IMR-90 (cell line): ENCODE data around the gene CDC34. TPM values are rescaled to one million over a fixed set of nuclear protein-coding genes. Genes with fewer than 3 reads are reported as not detected.
A peak's percentile ranks its signal among the peaks of the same experiment; 100 is the strongest.

Experiments used
- ATAC-seq: fragments of 200-7000 bp; cut with Tn5 transposase; 2 replicates; pipeline ENCODE4 v1.9.1; 2020; ENCODE audit warnings: low read depth, mild to moderate bottlenecking, moderate library complexity
- BruUV-seq: library from RNA; stranded (reverse); fragments of 400-500 nt; replicated peaks from 2 replicates; lab custom pipeline; 2021; lab: Mats Ljungman, UMichigan
- CTCF ChIA-PET: fragments of 300-600 bp; formaldehyde crosslinking; extraction: SDS; loops from one replicate; lab custom pipeline; 2021; ENCODE audit warnings: antibody characterized with exemption; lab: Yijun Ruan, JAX
- POLR2A ChIA-PET: fragments of 300-600 bp; sonication (Branson Sonifier 250); formaldehyde crosslinking; loops from one replicate; lab custom pipeline; 2022; ENCODE audit warnings: antibody characterized with exemption; ENCODE audit not compliant: unreplicated experiment; lab: Charles Lee
- DNase-seq: peaks from one replicate; pipeline ENCODE4 v3.0.0; 2013
- H2AFZ ChIP-seq: replicated peaks from 2 replicates; pipeline ENCODE3; 2013; ENCODE audit warnings: low read length, mild to moderate bottlenecking; ENCODE audit not compliant: poor library complexity
- H2AK5ac ChIP-seq: 2 replicates; pipeline ENCODE4 v1.6.1; 2013; ENCODE audit warnings: low read depth, low read length, inconsistent platforms
- H2AK9ac ChIP-seq: replicated peaks from 2 replicates; pipeline ENCODE3; 2013; ENCODE audit warnings: mild to moderate bottlenecking, low read depth, low read length, moderate library complexity; ENCODE audit not compliant: poor library complexity
- H2BK120ac ChIP-seq: 2 replicates; pipeline ENCODE4 v1.6.1; 2013; ENCODE audit warnings: low read depth, low read length, inconsistent platforms
- H2BK15ac ChIP-seq: 3 replicates; pipeline ENCODE4 v1.6.1; 2013; ENCODE audit warnings: low read depth, low read length, inconsistent platforms
- H2BK20ac ChIP-seq: 2 replicates; pipeline ENCODE4 v1.6.1; 2013; ENCODE audit warnings: low read depth, mild to moderate bottlenecking, inconsistent platforms, low read length, moderate library complexity
- H2BK5ac ChIP-seq: 2 replicates; pipeline ENCODE4 v1.6.1; 2013; ENCODE audit warnings: mild to moderate bottlenecking, low read depth, low read length, inconsistent platforms; ENCODE audit not compliant: poor library complexity, severe bottlenecking
- H3K14ac ChIP-seq: replicated peaks from 2 replicates; pipeline ENCODE4 v1.6.1; 2013; ENCODE audit warnings: low read depth, low read length, inconsistent platforms
- H3K18ac ChIP-seq: 2 replicates; pipeline ENCODE4 v1.6.1; 2013; ENCODE audit warnings: low read depth, low read length, control low read depth
- H3K23ac ChIP-seq: 2 replicates; pipeline ENCODE4 v1.6.1; 2013; ENCODE audit warnings: low read depth, low read length, inconsistent platforms
- H3K27ac ChIP-seq: 2 replicates; pipeline ENCODE4 v1.5.1; 2013; ENCODE audit warnings: mild to moderate bottlenecking, control low read depth, low read length; ENCODE audit not compliant: insufficient read depth
- H3K27me3 ChIP-seq: 2 replicates; pipeline ENCODE4 v1.6.1; 2013; ENCODE audit warnings: low read length; ENCODE audit not compliant: control insufficient read depth, insufficient read depth
- H3K36me3 ChIP-seq: 2 replicates; pipeline ENCODE4 v1.6.1; 2013; ENCODE audit warnings: low read length, mixed read lengths; ENCODE audit not compliant: control insufficient read depth, insufficient read depth
- H3K4ac ChIP-seq: 2 replicates; pipeline ENCODE4 v1.6.1; 2013; ENCODE audit warnings: low read depth, low read length, inconsistent platforms
- H3K4me1 ChIP-seq: 2 replicates; pipeline ENCODE4 v1.6.1; 2013; ENCODE audit warnings: low read length, mixed read lengths; ENCODE audit not compliant: control insufficient read depth, insufficient read depth
- H3K4me2 ChIP-seq: 2 replicates; pipeline ENCODE4 v1.6.1; 2013; ENCODE audit warnings: low read depth, mild to moderate bottlenecking, control low read depth, low read length, moderate library complexity
- H3K4me3 ChIP-seq: 2 replicates; pipeline ENCODE4 v1.5.1; 2013; ENCODE audit warnings: low read depth, mild to moderate bottlenecking, control low read depth, low read length, moderate library complexity; ENCODE audit not compliant: insufficient read depth
- H3K56ac ChIP-seq: 2 replicates; pipeline ENCODE4 v1.6.1; 2013; ENCODE audit warnings: low read length, inconsistent platforms; ENCODE audit not compliant: insufficient read depth; ENCODE audit errors: extremely low read depth
- H3K79me1 ChIP-seq, 2 experiments: 2 replicates each; pipeline ENCODE4 v1.6.1; 2013; ENCODE audit warnings: low read length in 2 of 2, inconsistent platforms in 1 of 2, low read depth in 1 of 2
- H3K9ac ChIP-seq: 2 replicates; pipeline ENCODE4 v1.6.1; 2013; ENCODE audit warnings: low read depth, low read length, control low read depth
- H3K9me1 ChIP-seq: 2 replicates; pipeline ENCODE4 v1.6.1; 2013; ENCODE audit warnings: low read length, inconsistent platforms; ENCODE audit not compliant: insufficient read depth
- H3K9me3 ChIP-seq: 2 replicates; pipeline ENCODE4 v1.6.1; 2013; ENCODE audit warnings: low read length; ENCODE audit not compliant: control insufficient read depth, insufficient read depth
- H4K20me1 ChIP-seq: 2 replicates; pipeline ENCODE4 v1.6.1; 2013; ENCODE audit warnings: low read length, inconsistent platforms; ENCODE audit not compliant: insufficient read depth
- H4K5ac ChIP-seq: 2 replicates; pipeline ENCODE4 v1.6.1; 2013; ENCODE audit warnings: mild to moderate bottlenecking, low read depth, low read length, control low read depth
- H4K8ac ChIP-seq, 2 experiments: 2 replicates each; pipeline ENCODE4 v1.6.1; 2013; ENCODE audit warnings: low read depth in 2 of 2, low read length in 2 of 2, control low read depth in 1 of 2, inconsistent platforms in 1 of 2
- H4K91ac ChIP-seq: 2 replicates; pipeline ENCODE4 v1.6.1; 2013; ENCODE audit warnings: low read depth, low read length, inconsistent platforms; ENCODE audit not compliant: insufficient read depth
- BHLHE40 ChIP-seq: fragments of 150-350 bp; IDR thresholded peaks from 2 replicates; pipeline ENCODE4 v1.6.1; 2016; ENCODE audit warnings: mild to moderate bottlenecking, low read depth, low read length
- CHD1 ChIP-seq: IDR thresholded peaks from 2 replicates; pipeline ENCODE4 v1.6.1; 2012; ENCODE audit warnings: low read depth, low read length, improper control_type of control experiment
- FOS ChIP-seq: fragments of 150-350 bp; IDR thresholded peaks from 2 replicates; pipeline ENCODE4 v1.6.1; 2016; ENCODE audit warnings: low read depth, low read length
- MAFK ChIP-seq: IDR thresholded peaks from 2 replicates; pipeline ENCODE4 v1.6.1; 2012; ENCODE audit warnings: low read depth, low read length, improper control_type of control experiment
- MAZ ChIP-seq: IDR thresholded peaks from 2 replicates; pipeline ENCODE4 v1.6.1; 2012; ENCODE audit warnings: low read depth, mild to moderate bottlenecking, low read length, improper control_type of control experiment, moderate library complexity, borderline replicate concordance
- MXI1 ChIP-seq: IDR thresholded peaks from 2 replicates; pipeline ENCODE4 v1.6.1; 2012; ENCODE audit warnings: low read depth, mild to moderate bottlenecking, low read length, moderate library complexity, borderline replicate concordance
- NFE2L2 ChIP-seq: fragments of 150-350 bp; IDR thresholded peaks from 2 replicates; pipeline ENCODE4 v1.6.1; 2016; ENCODE audit warnings: low read depth, mild to moderate bottlenecking, low read length
- POLR2A ChIP-seq: IDR thresholded peaks from 2 replicates; pipeline ENCODE4 v1.6.1; 2012; ENCODE audit warnings: mild to moderate bottlenecking, low read depth, low read length
- RAD21 ChIP-seq: IDR thresholded peaks from 2 replicates; pipeline ENCODE4 v1.6.1; 2012; ENCODE audit warnings: low read length, improper control_type of control experiment
- RFX5 ChIP-seq: IDR thresholded peaks from 2 replicates; pipeline ENCODE4 v1.8.0; 2012; ENCODE audit warnings: low read depth, mild to moderate bottlenecking, low read length, moderate library complexity
- SMC3 ChIP-seq: fragments of 150-350 bp; IDR thresholded peaks from 2 replicates; pipeline ENCODE4 v1.6.1; 2016; ENCODE audit warnings: low read depth, mild to moderate bottlenecking, antibody characterized with exemption, low read length, moderate library complexity
- WGBS, 2 experiments: methylation state at CpG; one replicate each; pipeline versions ENCODE4 v1.1.5 to v1.1.7; 2013; ENCODE audit warnings: missing lambda C conversion rate in 2 of 2; ENCODE audit not compliant: insufficient read length in 1 of 2; ENCODE audit errors: extremely low coverage in 2 of 2; 5-methylcytosine and 5-hydroxymethylcytosine counted together
- dilution Hi-C: fragments of 300-500 bp; cut with HindIII; formaldehyde crosslinking; loops from one replicate; pipeline ENCODE4 v1.14.3; 2018; ENCODE audit warnings: low sequenced_read_pairs; ENCODE audit not compliant: unreplicated experiment
- in situ Hi-C: fragments of 300-500 bp; cut with MboI; formaldehyde crosslinking; loops from 3 replicates; pipeline ENCODE4 v1.14.3; 2019; ENCODE audit warnings: low sequenced_read_pairs, inconsistent platforms, mixed read lengths
- intact Hi-C: fragments of 100-400 bp; cut with micrococcal nuclease; formaldehyde crosslinking; loops from 2 replicates; pipeline ENCODE4 v1.10.0; 2022
- polyA plus RNA-seq, 3 experiments: library from polyadenylated mRNA; depleted of rRNA; stranded (reverse); fragments of >200 nt; gene quantifications; 2 replicates each; pipeline ENCODE4 v1.2.3, GENCODE V29; 2012; ENCODE audit warnings: low replicate concordance in 1 of 3
- total RNA-seq: library from RNA; depleted of rRNA; stranded (reverse); fragments of >200 nt; gene quantifications from 2 replicates; pipeline ENCODE4 v1.2.3, GENCODE V29; 2012
- TF ChIP-seq, protein P1 (sequence below): fragments of 150-350 bp; IDR thresholded peaks from 2 replicates; pipeline ENCODE4 v1.6.1; 2017; ENCODE audit warnings: mild to moderate bottlenecking, antibody characterized with exemption, low read length, low read depth
- TF ChIP-seq, protein P2 (sequence below): conservative IDR thresholded peaks from 2 replicates; pipeline ENCODE4 v1.5.1; 2012; ENCODE audit warnings: mild to moderate bottlenecking, low read depth, low read length, improper control_type of control experiment

The CDC34 gene
- total and polyA plus RNA-seq, 2 of the 4 experiments (the other 2 are of a cell fraction) = 35.7 to 68.9 TPM

DNA sequence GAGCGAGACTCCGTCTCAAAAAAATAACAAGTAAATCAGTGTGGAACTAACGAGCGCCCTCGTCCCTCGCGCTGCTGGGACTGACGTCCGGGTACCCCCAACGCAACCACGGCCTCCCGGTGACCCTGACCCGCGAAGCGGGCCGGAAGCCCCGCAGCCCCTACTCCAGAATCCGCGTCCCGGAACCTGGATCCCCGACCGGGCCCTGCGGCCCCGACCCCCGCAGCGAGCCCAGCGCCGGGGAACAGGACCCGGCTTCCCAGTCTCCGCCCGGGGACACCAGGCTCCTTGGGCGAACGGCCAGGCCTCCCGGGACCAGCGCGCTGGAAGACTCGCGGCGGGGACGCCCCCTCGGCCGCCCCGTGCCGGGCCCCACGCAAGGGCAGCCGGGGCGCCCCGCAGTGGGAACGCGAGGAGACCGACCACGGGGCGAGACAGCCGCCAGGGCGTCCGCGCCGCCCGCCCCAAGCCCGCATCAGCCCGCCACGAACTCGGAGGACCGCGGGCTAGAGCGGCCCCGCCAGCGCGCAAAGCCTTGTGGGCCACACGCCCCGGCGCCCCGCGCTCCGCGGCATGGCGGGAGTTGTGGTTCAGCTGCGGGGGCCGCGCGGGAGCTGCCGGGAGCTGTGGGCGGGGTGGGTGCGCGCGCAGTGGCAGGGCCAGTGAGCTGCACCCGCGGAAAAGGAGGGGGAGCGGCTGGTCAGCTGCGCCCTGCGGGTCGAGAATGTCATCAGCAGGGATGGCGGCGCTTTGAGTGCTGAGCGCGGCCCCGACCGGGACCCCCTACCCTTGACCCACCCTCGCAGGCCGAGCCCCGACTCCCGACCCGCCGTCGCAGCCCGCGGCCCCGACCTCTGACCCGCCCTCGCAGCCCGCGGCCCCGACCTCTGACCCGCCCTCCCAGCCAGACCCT, 42.8 kb upstream of the CDC34 start:
- in situ Hi-C loops (no loop called here), dilution Hi-C loops (no loop called here), intact Hi-C loops (loop anchor here (10.0 kb wide), 1 partner anchor 144 kb away; the partner anchor contains the start of gene MIER2)
- ATAC-seq (peak; percentile 96), DNase-seq (peak; percentile 92)
- CTCF ChIA-PET = no interaction called here
- Histone ChIP-seq H2AFZ (peak overlapping the region; percentile 97), H3K9ac (peak overlapping the region; percentile 83), H3K56ac (peak overlapping the region; percentile 38), H3K36me3 (no peaks in the 10 kb centered on the region), H4K91ac (peak overlapping the region; percentile 75), H4K8ac (peak overlapping the region; percentile 95 to 96), H2AK5ac (peak overlapping the region; percentile 73), H2BK120ac (no peak overlapping the region), H2AK9ac (peak overlapping the region; percentile 97), H3K4me1 (peaks cover 4% of the 10 kb centered on the region; the same call in 1 of the 2 replicates), H3K9me1 (peaks cover 4% of the 10 kb centered on the region; the same call in 1 of the 2 replicates), H3K23ac (0 out of 2 replicates have a peak overlapping the region, but pooled peaks have one; percentile 59), H3K4me2 (peak overlapping the region; percentile 98), H4K20me1 (no peaks in the 10 kb centered on the region), H3K27ac (peak overlapping the region; percentile 76), H2BK20ac (no peak overlapping the region), H3K18ac (no peak overlapping the region; the same call in 1 of the 2 replicates), H3K4ac (peak overlapping the region; percentile 86), H2BK5ac (peak overlapping the region; percentile 57), H4K5ac (peak overlapping the region; percentile 83), H3K14ac (0 out of 2 replicates have a peak overlapping the region, but pooled peaks have one; percentile 64), H3K79me1 (peaks cover 0 to 7% of the 10 kb centered on the region in 2 experiments; a peak in 1 of 4 replicates), H3K4me3 (peak overlapping the region; percentile 85), H3K9me3 (no peaks in the 10 kb centered on the region), H2BK15ac (no peak overlapping the region), H3K27me3 (peaks cover 8% of the 10 kb centered on the region; the same call in 1 of the 2 replicates)
- BruUV-seq = no TSS peak
- POLR2A ChIA-PET = no interaction called here
- 1% methylated on average over 64 of the region's 114 CpGs; no CpG with 5 or more reads in 1 of the 2 experiments for WGBS, 2 experiments
- TF ChIP-seq MAZ = peak; percentile 89; the same call in 1 of the 2 replicates
- no peak; the same call in 1 of the 2 replicates for TF ChIP-seq BHLHE40
- TF ChIP-seq MXI1 = peak; percentile 57; the same call in 1 of the 2 replicates
- no peak for TF ChIP-seq SMC3
- TF ChIP-seq FOS = no peak
- TF ChIP-seq, protein P1, sequence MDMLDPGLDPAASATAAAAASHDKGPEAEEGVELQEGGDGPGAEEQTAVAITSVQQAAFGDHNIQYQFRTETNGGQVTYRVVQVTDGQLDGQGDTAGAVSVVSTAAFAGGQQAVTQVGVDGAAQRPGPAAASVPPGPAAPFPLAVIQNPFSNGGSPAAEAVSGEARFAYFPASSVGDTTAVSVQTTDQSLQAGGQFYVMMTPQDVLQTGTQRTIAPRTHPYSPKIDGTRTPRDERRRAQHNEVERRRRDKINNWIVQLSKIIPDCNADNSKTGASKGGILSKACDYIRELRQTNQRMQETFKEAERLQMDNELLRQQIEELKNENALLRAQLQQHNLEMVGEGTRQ = peak; percentile 42; the same call in 1 of the 2 replicates
- no peak for TF ChIP-seq RAD21
- no peak for TF ChIP-seq NFE2L2
- TF ChIP-seq CHD1 = no peak
- TF ChIP-seq, protein P2, sequence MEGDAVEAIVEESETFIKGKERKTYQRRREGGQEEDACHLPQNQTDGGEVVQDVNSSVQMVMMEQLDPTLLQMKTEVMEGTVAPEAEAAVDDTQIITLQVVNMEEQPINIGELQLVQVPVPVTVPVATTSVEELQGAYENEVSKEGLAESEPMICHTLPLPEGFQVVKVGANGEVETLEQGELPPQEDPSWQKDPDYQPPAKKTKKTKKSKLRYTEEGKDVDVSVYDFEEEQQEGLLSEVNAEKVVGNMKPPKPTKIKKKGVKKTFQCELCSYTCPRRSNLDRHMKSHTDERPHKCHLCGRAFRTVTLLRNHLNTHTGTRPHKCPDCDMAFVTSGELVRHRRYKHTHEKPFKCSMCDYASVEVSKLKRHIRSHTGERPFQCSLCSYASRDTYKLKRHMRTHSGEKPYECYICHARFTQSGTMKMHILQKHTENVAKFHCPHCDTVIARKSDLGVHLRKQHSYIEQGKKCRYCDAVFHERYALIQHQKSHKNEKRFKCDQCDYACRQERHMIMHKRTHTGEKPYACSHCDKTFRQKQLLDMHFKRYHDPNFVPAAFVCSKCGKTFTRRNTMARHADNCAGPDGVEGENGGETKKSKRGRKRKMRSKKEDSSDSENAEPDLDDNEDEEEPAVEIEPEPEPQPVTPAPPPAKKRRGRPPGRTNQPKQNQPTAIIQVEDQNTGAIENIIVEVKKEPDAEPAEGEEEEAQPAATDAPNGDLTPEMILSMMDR = 0 out of 2 replicates have a peak, but pooled peaks have one; percentile 2
- TF ChIP-seq RFX5 = no peak
- TF ChIP-seq POLR2A = peak; percentile 54; the same call in 1 of the 2 replicates
- TF ChIP-seq MAFK = no peak
